Fibroblast of villous mesenchyme (primary cell): ENCODE results near the gene IL17A. TPM values are rescaled to one million over a fixed set of nuclear protein-coding genes. Genes with fewer than 3 reads are reported as not detected.
"Not testable (repeated sequence)": the region's sequence is repeated elsewhere in the genome, so short reads cannot be mapped to it uniquely, and the experiment has no call there.

Source experiments
- DNase-seq: peaks from one replicate; pipeline ENCODE4 v3.0.0-alpha.2; 2010; ENCODE audit warnings: low read depth
- H3K4me3 ChIP-seq: 2 replicates; pipeline ENCODE4 v1.5.1; 2011; ENCODE audit warnings: low read depth, mild to moderate bottlenecking, low read length
- CTCF ChIP-seq: IDR thresholded peaks from 2 replicates; pipeline ENCODE4 v1.5.1; 2012; ENCODE audit warnings: low read depth, mild to moderate bottlenecking, low read length; ENCODE audit not compliant: insufficient read depth
- total RNA-seq: library from RNA; depleted of rRNA; stranded (reverse); fragments of >200 nt; gene quantifications from 2 replicates; pipeline ENCODE4 v1.2.3, GENCODE V29; 2012

The IL17A gene
- total RNA-seq, 1 donor, result not detected

DNA sequence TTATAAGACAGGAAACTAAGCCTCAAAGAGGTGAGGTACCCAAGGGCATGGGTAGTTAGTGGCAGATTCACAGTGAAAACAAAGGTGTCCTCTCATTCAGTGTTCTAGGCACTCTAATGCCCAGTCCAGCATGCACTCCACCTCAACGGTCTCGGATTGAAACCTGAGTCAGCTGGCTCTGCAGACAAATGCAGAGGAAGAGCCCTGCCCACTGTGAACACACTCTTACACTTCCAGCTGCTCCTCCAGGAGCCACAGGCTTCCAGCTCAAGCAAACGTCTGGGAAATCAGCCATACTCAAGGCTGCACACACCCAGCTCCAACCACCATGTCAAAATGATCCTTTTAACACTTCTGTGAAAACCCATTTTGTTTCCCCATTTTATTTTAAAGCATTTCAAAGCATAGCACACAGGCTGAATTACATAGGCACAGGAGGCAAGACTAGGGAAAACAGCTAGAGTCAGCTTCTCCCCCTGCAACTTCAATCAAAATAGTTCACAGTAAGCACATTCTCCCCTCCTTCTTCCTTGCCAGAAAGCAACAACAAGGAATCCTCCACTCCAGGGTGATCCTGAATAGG is 3.0 kb upstream of the IL17A start:
- H3K4me3 ChIP-seq, result no peak overlapping the region
- no peak for TF ChIP-seq CTCF
- no peak for DNase-seq

DNA sequence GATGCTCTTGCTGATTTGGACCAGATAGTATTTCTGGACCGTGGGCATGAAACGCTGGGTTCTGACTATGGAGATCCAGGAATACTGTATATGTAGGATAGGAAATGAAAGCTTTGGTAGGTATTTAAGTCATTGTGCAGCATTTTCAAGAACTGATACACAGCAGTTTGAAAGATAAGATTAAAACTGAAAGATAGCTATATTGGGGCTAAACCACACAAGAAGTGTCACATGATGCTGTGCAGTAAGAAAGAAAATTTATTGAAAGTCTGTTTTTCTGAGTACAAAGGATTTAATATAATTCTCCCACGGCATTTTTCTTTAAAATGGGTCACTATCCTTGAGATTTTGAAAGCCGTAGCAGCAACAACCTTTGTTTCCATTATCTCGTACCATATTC is 305 bp downstream of the IL17A start:
- DNase-seq, result no peak
- no peak for TF ChIP-seq CTCF
- no peak overlapping the region for H3K4me3 ChIP-seq

- TF ChIP-seq CTCF, result no peak
- no peak overlapping the region for H3K4me3 ChIP-seq
- no peak for DNase-seq
Measured at GRCh38 chr6:52187098-52187497, 923 bp downstream of the IL17A start.

- no peak overlapping the region for H3K4me3 ChIP-seq
- DNase-seq, result no peak
- no peak for TF ChIP-seq CTCF
Measured at GRCh38 chr6:52189974-52190373, 3.8 kb downstream of the IL17A start.

DNA sequence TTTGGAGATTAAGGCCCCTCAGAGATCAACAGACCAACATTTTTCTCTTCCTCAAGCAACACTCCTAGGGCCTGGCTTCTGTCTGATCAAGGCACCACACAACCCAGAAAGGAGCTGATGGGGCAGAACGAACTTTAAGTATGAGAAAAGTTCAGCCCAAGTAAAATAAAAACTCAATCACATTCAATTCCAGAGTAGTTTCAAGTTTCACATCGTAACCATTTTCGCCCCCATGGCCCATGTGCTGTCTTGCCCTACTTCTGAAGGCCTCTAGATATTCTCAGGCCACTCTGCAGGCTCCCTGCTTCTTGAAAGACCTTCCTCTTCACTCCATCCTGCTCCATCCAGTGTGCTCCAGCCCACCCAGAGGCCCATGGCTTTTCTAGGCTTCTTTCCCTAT is 4.2 kb downstream of the IL17A start:
- no peak for TF ChIP-seq CTCF
- DNase-seq, result no peak
- no peak overlapping the region for H3K4me3 ChIP-seq

GRCh38 chr6:52191824-52192223 is 5.6 kb downstream of the IL17A start:
- no peak for TF ChIP-seq CTCF
- no peak overlapping the region for H3K4me3 ChIP-seq
- DNase-seq, result no peak

DNA sequence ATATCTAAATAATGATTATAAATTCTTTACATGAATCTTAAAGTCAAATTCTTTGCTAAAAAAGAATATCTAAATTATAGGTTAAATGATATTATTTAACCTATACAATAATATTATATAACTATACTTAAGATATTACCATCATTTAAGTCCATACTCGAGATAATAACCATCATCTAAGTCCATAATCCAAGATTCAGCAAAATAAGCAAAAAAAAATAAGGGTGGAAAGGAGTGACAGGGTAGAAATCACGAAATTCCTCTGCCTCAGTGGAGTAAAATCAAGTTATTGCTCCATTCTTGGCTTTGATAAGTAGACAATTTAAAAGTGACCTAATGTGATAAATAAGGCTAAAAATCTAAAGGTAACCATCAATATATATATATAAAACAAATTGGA is 9.7 kb downstream of the IL17A start:
- H3K4me3 ChIP-seq, result no peak overlapping the region
- no peak for TF ChIP-seq CTCF
- no peak for DNase-seq

DNA sequence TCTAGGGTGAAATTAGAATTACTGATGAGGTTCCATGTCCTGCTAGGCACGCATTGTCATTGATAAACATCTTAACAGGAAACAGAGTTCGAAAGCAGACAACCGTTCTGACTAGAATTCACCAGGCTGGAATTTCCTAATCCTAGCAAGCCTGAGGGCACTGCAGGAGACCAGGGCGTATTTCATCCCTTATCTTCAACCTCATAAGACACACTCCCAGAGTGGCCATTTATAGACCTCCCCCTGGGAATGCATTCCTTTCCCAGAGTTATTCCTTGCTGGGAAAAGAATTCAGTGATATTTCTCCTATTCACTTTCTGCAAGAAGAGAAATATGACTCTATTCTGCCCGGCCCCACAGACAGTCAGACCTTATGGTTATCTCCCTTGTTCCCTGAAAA is 13.9 kb downstream of the IL17A start:
- not testable (repeated sequence) for H3K4me3 ChIP-seq, DNase-seq
